Measurements from ENCODE around the gene MICALL2. TPM values are rescaled to one million over a fixed set of nuclear protein-coding genes. Genes with fewer than 3 reads are reported as not detected.

Gene MICALL2
- total and polyA plus RNA-seq, 4 donors = 2.9 to 16.3 (median 7.6) TPM

- no peak overlapping the region for H3K4me3 ChIP-seq (ENCODE audit: low read depth in 1 of 3, low read length in 3 of 3)
- WGBS = 92% methylated on average over 20 of the region's 20 CpGs
- no peaks in the 10 kb centered on the region for H3K27me3 ChIP-seq (ENCODE audit: control insufficient read depth in 4 of 4, insufficient read depth in 4 of 4, low read length in 3 of 4)
- H3K36me3 ChIP-seq (ENCODE audit: control insufficient read depth in 4 of 4, insufficient read depth in 3 of 4, low read depth in 1 of 4, low read length in 3 of 4) = peaks cover 0 to 4% (median 0%) of the 10 kb centered on the region in 4 donors
- no peak overlapping the region for H3K27ac ChIP-seq (ENCODE audit: low read depth in 1 of 2, low read length in 2 of 2)
- no peak overlapping the region for H3K9ac ChIP-seq (ENCODE audit: low read depth in 1 of 2, low read length in 2 of 2)
- no peaks in the 10 kb centered on the region for H3K4me1 ChIP-seq (ENCODE audit: control insufficient read depth in 4 of 4, insufficient read depth in 4 of 4, low read length in 3 of 4)
- TF ChIP-seq ATF3 (IDR thresholded peaks at IDR 0.05) (no peak), SP1 (IDR thresholded peaks at IDR 0.05) (no peak), RAD21 (IDR thresholded peaks at IDR 0.05) (no peak), YY1 (IDR thresholded peaks at IDR 0.05) (no peak), MAX (IDR thresholded peaks at IDR 0.05) (no peak), JUND (IDR thresholded peaks at IDR 0.05) (no peak), NR2F2 (IDR thresholded peaks at IDR 0.05) (no peak), REST (IDR thresholded peaks at IDR 0.05) (no peak), HNF4A (conservative IDR thresholded peaks at IDR 0.05) (no peak), FOXA2 (IDR thresholded peaks at IDR 0.05) (no peak), ZBTB33 (IDR thresholded peaks at IDR 0.05) (no peak), CTCF (IDR thresholded peaks at IDR 0.05; ENCODE audit: low read depth, low read length, missing input control) (no peak), TAF1 (conservative IDR thresholded peaks at IDR 0.05) (no peak), GABPA (IDR thresholded peaks at IDR 0.05 in 1 of 2, conservative IDR thresholded peaks at IDR 0.05 in 1 of 2) (no peak), HNF4G (IDR thresholded peaks at IDR 0.05) (no peak), EGR1 (IDR thresholded peaks at IDR 0.05; ENCODE audit: low read depth in 2 of 2) (no peak), FOXA1 (IDR thresholded peaks at IDR 0.05) (no peak), RXRA (IDR thresholded peaks at IDR 0.05) (no peak)
- H3K9me3 ChIP-seq (ENCODE audit: control insufficient read depth in 4 of 4, low read length in 3 of 4) = no peaks in the 10 kb centered on the region
- DNase-seq (ENCODE audit: low spot score) = no peak
Measured at GRCh38 chr7:1442355-1443124, 16.7 kb downstream of the MICALL2 start.

Data from liver (tissue), 9 donors.